ENCODE measurements around the gene GLIPR1L1. TPM values are rescaled to one million over a fixed set of nuclear protein-coding genes. Genes with fewer than 3 reads are reported as not detected.

The GLIPR1L1 gene
- total RNA-seq, 1 experiment from 2014 or later, result not detected

- ChIA-PET POLR2A (ENCODE audit: unreplicated experiment) (no interaction called here), CTCF (no interaction called here)
- H3K27ac ChIP-seq, result no peak overlapping the region
- no peaks in the 10 kb centered on the region for H3K4me1 ChIP-seq (replicated peaks; ENCODE audit: insufficient read depth)
- intact Hi-C loops (cut with micrococcal nuclease; ENCODE audit: unreplicated experiment), result no loop called here
- no peaks in the 10 kb centered on the region for H3K27me3 ChIP-seq (ENCODE audit: insufficient read depth, low read depth)
- H3K4me3 ChIP-seq, result no peak overlapping the region
- no peaks in the 10 kb centered on the region for H3K79me2 ChIP-seq (ENCODE audit: low read depth)
- H3K9me2 ChIP-seq (ENCODE audit: insufficient read depth), result no peaks in the 10 kb centered on the region; the same call in 1 of the 2 replicates
- H3K36me3 ChIP-seq (ENCODE audit: low read depth), result no peaks in the 10 kb centered on the region
- H3F3A ChIP-seq (ENCODE audit: insufficient read depth, low read depth), result no peaks in the 10 kb centered on the region
- no peaks in the 10 kb centered on the region for H3K9me3 ChIP-seq (ENCODE audit: insufficient read depth, low read depth)
- no peak for TF ChIP-seq EZH2 (IDR thresholded peaks at IDR 0.05; ENCODE audit: low read depth)
- TF ChIP-seq, protein P1, sequence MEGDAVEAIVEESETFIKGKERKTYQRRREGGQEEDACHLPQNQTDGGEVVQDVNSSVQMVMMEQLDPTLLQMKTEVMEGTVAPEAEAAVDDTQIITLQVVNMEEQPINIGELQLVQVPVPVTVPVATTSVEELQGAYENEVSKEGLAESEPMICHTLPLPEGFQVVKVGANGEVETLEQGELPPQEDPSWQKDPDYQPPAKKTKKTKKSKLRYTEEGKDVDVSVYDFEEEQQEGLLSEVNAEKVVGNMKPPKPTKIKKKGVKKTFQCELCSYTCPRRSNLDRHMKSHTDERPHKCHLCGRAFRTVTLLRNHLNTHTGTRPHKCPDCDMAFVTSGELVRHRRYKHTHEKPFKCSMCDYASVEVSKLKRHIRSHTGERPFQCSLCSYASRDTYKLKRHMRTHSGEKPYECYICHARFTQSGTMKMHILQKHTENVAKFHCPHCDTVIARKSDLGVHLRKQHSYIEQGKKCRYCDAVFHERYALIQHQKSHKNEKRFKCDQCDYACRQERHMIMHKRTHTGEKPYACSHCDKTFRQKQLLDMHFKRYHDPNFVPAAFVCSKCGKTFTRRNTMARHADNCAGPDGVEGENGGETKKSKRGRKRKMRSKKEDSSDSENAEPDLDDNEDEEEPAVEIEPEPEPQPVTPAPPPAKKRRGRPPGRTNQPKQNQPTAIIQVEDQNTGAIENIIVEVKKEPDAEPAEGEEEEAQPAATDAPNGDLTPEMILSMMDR (conservative IDR thresholded peaks at IDR 0.05), result no peak
- BruUV-seq (replicated peaks), result no TSS peak
- H2AFZ ChIP-seq, result no peak overlapping the region
- no peak overlapping the region for H3K4me2 ChIP-seq
- DNase-seq, result no peak
- H4K20me1 ChIP-seq (ENCODE audit: insufficient read depth), result no peaks in the 10 kb centered on the region
Measured at GRCh38 chr12:75378354-75378753, 43.9 kb downstream of the GLIPR1L1 start.

DNA sequence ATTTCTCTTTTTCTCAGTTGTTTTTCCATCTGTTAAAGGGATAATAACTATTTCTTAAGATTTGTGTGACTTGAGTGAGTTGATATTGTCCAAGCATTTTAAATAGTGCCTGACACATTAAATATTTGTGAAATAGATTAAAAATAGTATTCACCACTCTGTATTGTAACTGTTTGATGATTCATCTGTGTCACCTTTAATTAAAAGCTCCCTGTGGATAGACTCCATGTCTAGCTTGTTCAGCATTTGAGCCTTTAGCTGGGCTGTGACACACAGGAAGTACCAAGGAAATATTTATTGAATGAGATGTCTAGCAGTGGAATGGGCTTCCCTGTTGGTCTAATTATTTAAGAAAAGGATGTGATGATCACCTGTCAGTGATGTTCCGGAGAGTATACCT lies 54.6 kb downstream of the GLIPR1L1 start:
- Histone ChIP-seq H4K20me1 (ENCODE audit: insufficient read depth) (no peaks in the 10 kb centered on the region), H3K9me3 (ENCODE audit: insufficient read depth, low read depth) (no peaks in the 10 kb centered on the region), H3K4me1 (replicated peaks; ENCODE audit: insufficient read depth) (peaks cover 21% of the 10 kb centered on the region), H2AFZ (no peak overlapping the region), H3K27me3 (ENCODE audit: insufficient read depth, low read depth) (no peaks in the 10 kb centered on the region), H3K79me2 (ENCODE audit: low read depth) (0 out of 2 replicates have a peak, but pooled peaks cover 4% of the 10 kb centered on the region), H3F3A (ENCODE audit: insufficient read depth, low read depth) (peaks cover 4% of the 10 kb centered on the region; the same call in 1 of the 2 replicates), H3K27ac (peak overlapping the region; percentile 48), H3K36me3 (ENCODE audit: low read depth) (no peaks in the 10 kb centered on the region), H3K4me2 (peak overlapping the region; percentile 37), H3K9me2 (ENCODE audit: insufficient read depth) (no peaks in the 10 kb centered on the region), H3K4me3 (no peak overlapping the region)
- DNase-seq, result peak; percentile 3 to 68
- no TSS peak for BruUV-seq (replicated peaks)
- TF ChIP-seq, protein P1 (conservative IDR thresholded peaks at IDR 0.05), result no peak
- no peak for TF ChIP-seq EZH2 (IDR thresholded peaks at IDR 0.05; ENCODE audit: low read depth)
- ChIA-PET POLR2A (ENCODE audit: unreplicated experiment) (no interaction called here), CTCF (interaction anchor here (0.7 kb wide), 1 partner anchor 92 kb away, joined by 3 read pairs; the partner anchor contains the start of gene GLIPR1)
- intact Hi-C loops (cut with micrococcal nuclease; ENCODE audit: unreplicated experiment), result no loop called here

- H3K9me2 ChIP-seq (ENCODE audit: insufficient read depth), result no peaks in the 10 kb centered on the region
- CTCF ChIA-PET, result interaction anchor here (0.7 kb wide), 1 partner anchor 91 kb away, joined by 3 read pairs; the partner anchor contains the start of gene GLIPR1
- peak overlapping the region; percentile 98; the same call in 1 of the 2 replicates for H2AFZ ChIP-seq
- 0 out of 2 replicates have a peak overlapping the region, but pooled peaks have one; percentile 56 for H3K27ac ChIP-seq
- H3K9me3 ChIP-seq (ENCODE audit: insufficient read depth, low read depth), result no peaks in the 10 kb centered on the region
- no peaks in the 10 kb centered on the region for H3K36me3 ChIP-seq (ENCODE audit: low read depth)
- H3K27me3 ChIP-seq (ENCODE audit: insufficient read depth, low read depth), result no peaks in the 10 kb centered on the region
- no TSS peak for BruUV-seq (replicated peaks)
- H3K79me2 ChIP-seq (ENCODE audit: low read depth), result 0 out of 2 replicates have a peak, but pooled peaks cover 4% of the 10 kb centered on the region
- intact Hi-C loops (cut with micrococcal nuclease; ENCODE audit: unreplicated experiment), result loop anchor here (2.0 to 5.0 kb wide), 2 partner anchors 121 to 1068 kb away; partner anchors contain the start of gene KRR1
- no peaks in the 10 kb centered on the region for H4K20me1 ChIP-seq (ENCODE audit: insufficient read depth)
- POLR2A ChIA-PET (ENCODE audit: unreplicated experiment), result no interaction called here
- peak overlapping the region; percentile 88 for H3K4me2 ChIP-seq
- peaks cover 21% of the 10 kb centered on the region for H3K4me1 ChIP-seq (replicated peaks; ENCODE audit: insufficient read depth)
- no peak for DNase-seq
- H3K4me3 ChIP-seq, result peak overlapping the region; percentile 69; the same call in 1 of the 2 replicates
- TF ChIP-seq, protein P1 (conservative IDR thresholded peaks at IDR 0.05), result no peak
- no peak for TF ChIP-seq EZH2 (IDR thresholded peaks at IDR 0.05; ENCODE audit: low read depth)
- H3F3A ChIP-seq (ENCODE audit: insufficient read depth, low read depth), result peaks cover 4% of the 10 kb centered on the region; the same call in 1 of the 2 replicates
Measured at GRCh38 chr12:75389706-75390105, 55.2 kb downstream of the GLIPR1L1 start.
